Measurements from ENCODE around the gene PTCH1. TPM values are rescaled to one million over a fixed set of nuclear protein-coding genes. Genes with fewer than 3 reads are reported as not detected.

PTCH1 gene
- 14.2 TPM for total RNA-seq

DNA sequence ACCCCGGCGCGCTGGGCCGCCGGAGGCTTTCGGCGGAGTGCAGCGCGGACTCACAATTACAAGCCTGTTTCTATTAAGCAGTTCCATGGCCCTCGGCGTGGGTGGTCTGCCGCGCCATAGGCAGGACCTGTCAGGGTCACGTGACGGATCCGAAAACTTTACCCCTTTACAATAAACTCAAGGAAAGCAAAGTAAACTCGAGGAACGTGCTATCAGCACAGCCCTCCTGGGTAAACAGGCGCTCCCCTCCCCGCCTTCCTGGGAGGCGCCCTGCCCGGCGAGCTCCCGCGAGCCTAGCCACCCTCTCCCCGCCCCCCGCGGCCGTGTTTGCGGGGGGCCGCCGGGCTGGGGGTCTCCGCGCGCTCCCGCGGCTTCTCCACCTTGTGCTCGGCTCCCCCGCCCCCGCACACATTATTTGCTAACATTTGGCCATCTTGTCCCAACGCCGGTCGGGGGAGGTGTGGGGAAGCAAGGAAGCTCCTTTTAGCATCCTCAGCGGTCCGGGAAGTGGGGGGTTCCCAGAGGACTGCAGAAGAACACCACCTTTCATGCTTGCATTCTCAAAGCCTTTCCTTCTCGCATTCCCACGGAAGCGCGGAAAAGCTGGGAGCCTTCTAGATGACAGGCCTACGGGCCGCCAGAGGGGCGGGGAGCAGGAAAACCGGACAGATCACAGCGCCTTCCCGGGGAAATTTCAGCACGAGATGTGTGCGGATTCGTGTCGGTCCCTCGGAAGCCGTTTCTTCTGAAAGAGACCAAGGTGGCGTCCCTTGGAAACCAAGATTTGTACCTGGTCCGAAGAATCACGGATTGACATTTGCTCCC lies at the start of gene PTCH1:
PTCH1 (minus strand) TSS at position 238 of the 825 bp plus-strand sequence.
- intact Hi-C loops (cut with DNase I) = loop anchor here (10.0 kb wide), 1 partner anchor 698 kb away; no protein-coding TSS in a partner anchor
- peaks cover 12% of the 10 kb centered on the region for H3K4me1 ChIP-seq
- no peaks in the 10 kb centered on the region for H3K27me3 ChIP-seq
- TF ChIP-seq POLR2AphosphoS5 (IDR thresholded peaks at IDR 0.05; ENCODE audit: insufficient read depth in 1 of 2, low read depth in 1 of 2) = peak; percentile 22 to 43
- no peak for TF ChIP-seq CTCF (IDR thresholded peaks at IDR 0.05)
- H3K9me3 ChIP-seq = no peaks in the 10 kb centered on the region
- peak within 1 kb of the TSS; percentile 81 for H3K27ac ChIP-seq
- H3K4me3 ChIP-seq = peak within 1 kb of the TSS; percentile 54 to 59
- H3K36me3 ChIP-seq = no peaks in the 10 kb centered on the region
- DNase-seq (ENCODE audit: extremely low spot score in 2 of 2) = no peak

DNA sequence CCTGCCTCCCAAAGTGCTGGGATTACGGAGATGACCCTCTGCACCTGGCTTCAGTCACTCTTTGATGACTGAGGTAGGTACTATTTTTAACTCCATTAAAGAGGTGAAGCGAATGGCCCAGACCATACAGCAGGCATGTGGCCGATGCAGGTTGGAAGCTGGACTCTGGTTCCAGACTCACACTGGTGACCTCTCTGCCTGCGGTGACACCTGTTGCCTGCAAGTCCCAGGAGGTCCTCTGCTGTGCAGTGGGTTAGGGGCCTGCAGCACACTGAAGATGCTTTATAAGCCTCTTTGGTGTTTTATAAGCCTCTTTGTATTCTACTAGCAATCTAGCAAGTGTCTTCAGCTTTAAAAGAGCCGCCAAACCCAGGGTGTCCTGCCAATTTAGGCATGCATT lies 49.2 kb upstream of the PTCH1 start:
- Histone ChIP-seq H3K4me3 (no peak overlapping the region), H3K36me3 (no peaks in the 10 kb centered on the region), H3K4me1 (peaks cover 14% of the 10 kb centered on the region), H3K9me3 (no peaks in the 10 kb centered on the region), H3K27me3 (no peaks in the 10 kb centered on the region), H3K27ac (no peak overlapping the region)
- no peak for DNase-seq (ENCODE audit: extremely low spot score in 2 of 2)
- TF ChIP-seq POLR2A (IDR thresholded peaks at IDR 0.05) = no peak
- TF ChIP-seq CTCF (IDR thresholded peaks at IDR 0.05) = no peak
- TF ChIP-seq POLR2AphosphoS5 (IDR thresholded peaks at IDR 0.05; ENCODE audit: insufficient read depth in 1 of 2, low read depth in 1 of 2) = no peak
- intact Hi-C loops (cut with DNase I) = no loop called here

DNA sequence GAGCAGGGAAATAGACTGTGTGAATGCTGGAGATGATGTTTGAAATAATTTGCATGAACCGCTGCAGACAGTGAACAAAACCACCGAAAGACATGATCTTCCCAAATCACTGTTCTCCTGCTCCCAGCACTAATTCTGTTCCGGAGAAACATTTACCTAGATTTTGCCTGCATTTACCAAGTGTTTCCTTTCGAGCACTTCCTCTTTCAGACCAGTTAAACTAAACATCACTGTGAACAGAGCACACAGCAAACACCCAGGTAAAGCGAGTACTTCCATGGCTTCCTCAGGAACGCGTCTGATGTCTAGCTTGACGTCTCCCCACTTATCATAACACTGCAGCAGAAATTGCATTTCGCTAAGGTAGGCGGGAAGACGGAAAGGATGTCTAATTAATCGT lies 45.1 kb upstream of the PTCH1 start:
- Histone ChIP-seq H3K4me1 (no peaks in the 10 kb centered on the region), H3K27me3 (no peaks in the 10 kb centered on the region), H3K4me3 (no peak overlapping the region), H3K36me3 (no peaks in the 10 kb centered on the region), H3K27ac (no peak overlapping the region), H3K9me3 (no peaks in the 10 kb centered on the region)
- intact Hi-C loops (cut with DNase I) = no loop called here
- no peak for DNase-seq (ENCODE audit: extremely low spot score in 2 of 2)
- TF ChIP-seq POLR2A (IDR thresholded peaks at IDR 0.05) (no peak), CTCF (IDR thresholded peaks at IDR 0.05) (no peak), POLR2AphosphoS5 (IDR thresholded peaks at IDR 0.05; ENCODE audit: insufficient read depth in 1 of 2, low read depth in 1 of 2) (no peak)

DNA sequence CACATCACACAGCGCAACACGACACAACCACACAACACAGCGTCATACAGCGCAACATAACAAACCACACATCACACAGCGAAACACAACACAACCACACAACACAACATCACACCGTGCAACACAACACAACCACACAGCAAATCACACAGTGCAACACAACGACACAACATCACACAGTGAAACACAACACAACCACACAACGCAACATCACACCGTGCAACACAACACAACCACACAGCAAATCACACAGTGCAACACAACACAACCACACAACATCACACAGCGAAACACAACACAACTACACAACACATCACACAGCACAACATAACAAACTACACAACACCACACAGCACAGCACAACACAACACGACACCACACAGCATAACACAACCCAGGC lies 40.4 kb upstream of the PTCH1 start:
- no peaks in the 10 kb centered on the region for H3K9me3 ChIP-seq
- H3K36me3 ChIP-seq = no peaks in the 10 kb centered on the region
- TF ChIP-seq POLR2A (IDR thresholded peaks at IDR 0.05) (no peak), CTCF (IDR thresholded peaks at IDR 0.05) (no peak), POLR2AphosphoS5 (IDR thresholded peaks at IDR 0.05; ENCODE audit: insufficient read depth in 1 of 2, low read depth in 1 of 2) (no peak)
- intact Hi-C loops (cut with DNase I) = no loop called here
- no peaks in the 10 kb centered on the region for H3K27me3 ChIP-seq
- DNase-seq (ENCODE audit: extremely low spot score in 2 of 2) = no peak
- no peaks in the 10 kb centered on the region for H3K4me1 ChIP-seq
- H3K27ac ChIP-seq = no peak overlapping the region
- H3K4me3 ChIP-seq = no peak overlapping the region

- TF ChIP-seq POLR2AphosphoS5 (IDR thresholded peaks at IDR 0.05; ENCODE audit: insufficient read depth in 1 of 2, low read depth in 1 of 2) (no peak), POLR2A (IDR thresholded peaks at IDR 0.05) (no peak), CTCF (IDR thresholded peaks at IDR 0.05) (no peak)
- no peaks in the 10 kb centered on the region for H3K27me3 ChIP-seq
These were observed 39.8 kb upstream of the PTCH1 start for GRCh38 chr9:95556521-95556920.

More at GRCh38 chr9:95556521-95556920, 39.8 kb upstream of the PTCH1 start:
- Histone ChIP-seq H3K9me3 (no peaks in the 10 kb centered on the region), H3K27ac (no peak overlapping the region), H3K36me3 (no peaks in the 10 kb centered on the region), H3K4me1 (no peaks in the 10 kb centered on the region), H3K4me3 (no peak overlapping the region)
- intact Hi-C loops (cut with DNase I) = no loop called here
- no peak for DNase-seq (ENCODE audit: extremely low spot score in 2 of 2)
